G401 (cell line): ENCODE data around the gene SH3RF3. TPM values are rescaled to one million over a fixed set of nuclear protein-coding genes. Genes with fewer than 3 reads are reported as not detected.

Experiments
- DNase-seq: peaks from one replicate; pipeline ENCODE4 v3.0.0-alpha.2; 2015; ENCODE audit warnings: low spot score
- in situ Hi-C: cut with HindIII; loops from 2 replicates; pipeline ENCODE4 v1.10.0; 2016; ENCODE audit warnings: low sequenced_read_pairs, mixed read lengths
- total RNA-seq: library from RNA; depleted of rRNA; stranded (reverse); fragments of >200 nt; shearing (Covaris generic); gene quantifications from 2 replicates; pipeline ENCODE4 v1.2.3, GENCODE V29; 2014

SH3RF3 gene
- total RNA-seq, 1 experiment from 2014 or later: not detected

- DNase-seq: no peak
- in situ Hi-C loops: no loop called here
Measured at GRCh38 chr2:109383505-109384307, 254.7 kb downstream of the SH3RF3 start.

- no peak for DNase-seq
Measured at GRCh38 chr2:109384308-109385271, 255.6 kb downstream of the SH3RF3 start.

GRCh38 chr2:109385506-109385905, 256.5 kb downstream of the SH3RF3 start:
- no peak for DNase-seq
- in situ Hi-C loops: no loop called here

More at GRCh38 chr2:109384308-109385271, 255.6 kb downstream of the SH3RF3 start:
- in situ Hi-C loops: no loop called here

- in situ Hi-C loops: no loop called here
- no peak for DNase-seq
Measured at GRCh38 chr2:109386004-109386695, 257.1 kb downstream of the SH3RF3 start.

- DNase-seq: no peak
- in situ Hi-C loops: no loop called here
Measured at GRCh38 chr2:109387221-109387735, 258.3 kb downstream of the SH3RF3 start.

GRCh38 chr2:109387778-109388469, 258.9 kb downstream of the SH3RF3 start:
- in situ Hi-C loops: no loop called here
- DNase-seq: no peak

GRCh38 chr2:109391243-109391642, 262.2 kb downstream of the SH3RF3 start:
- no peak for DNase-seq
- in situ Hi-C loops: no loop called here

- no peak for DNase-seq
- in situ Hi-C loops: no loop called here
Measured at GRCh38 chr2:109392140-109392539, 263.1 kb downstream of the SH3RF3 start.

GRCh38 chr2:109392816-109393661, 264.0 kb downstream of the SH3RF3 start:
- in situ Hi-C loops: no loop called here
- DNase-seq: peak; percentile 9

GRCh38 chr2:109393662-109393972, 264.6 kb downstream of the SH3RF3 start:
- in situ Hi-C loops: no loop called here
- DNase-seq: no peak

GRCh38 chr2:109395494-109396201, 266.6 kb downstream of the SH3RF3 start:
- in situ Hi-C loops: no loop called here
- no peak for DNase-seq

- no peak for DNase-seq
- in situ Hi-C loops: no loop called here
Measured at GRCh38 chr2:109396202-109397180, 267.5 kb downstream of the SH3RF3 start.

- DNase-seq: no peak
- in situ Hi-C loops: no loop called here
Measured at GRCh38 chr2:109397893-109398292, 268.9 kb downstream of the SH3RF3 start.

GRCh38 chr2:109398366-109399015, 269.5 kb downstream of the SH3RF3 start:
- no peak for DNase-seq
- in situ Hi-C loops: no loop called here

- in situ Hi-C loops: no loop called here
- DNase-seq: no peak
Measured at GRCh38 chr2:109399066-109399465, 270.1 kb downstream of the SH3RF3 start.

GRCh38 chr2:109400102-109400501, 271.1 kb downstream of the SH3RF3 start:
- no peak for DNase-seq
- in situ Hi-C loops: no loop called here
